OCI-LY3 (cell line): Measurements from ENCODE around the gene ALPK1.
"Not testable (repeated sequence)": the region's sequence is repeated elsewhere in the genome, so short reads cannot be mapped to it uniquely, and the experiment has no call there.

ENCODE experiments used
- H2AFZ ChIP-seq: fragments of 200-600, 300-600 bp; shearing (Covaris generic); 2 replicates; pipeline ENCODE4 v1.6.0; 2014; ENCODE audit warnings: antibody characterized with exemption, low read depth, low read length
- H3K27ac ChIP-seq: fragments of 200-600, 300-600 bp; sonication (generic); 2 replicates; pipeline ENCODE4 v1.5.1; 2014; ENCODE audit warnings: mild to moderate bottlenecking, low read length, moderate library complexity, mixed read lengths
- H3K27me3 ChIP-seq: fragments of 200-600, 300-600 bp; sonication (generic); 2 replicates; pipeline ENCODE4 v1.6.1; 2014; ENCODE audit warnings: low read depth, low read length, mixed read lengths
- H3K36me3 ChIP-seq: fragments of 200-600, 300-600 bp; sonication (generic); replicated peaks from 2 replicates; pipeline ENCODE3; 2014; ENCODE audit warnings: low read depth, low read length, mixed read lengths
- H3K4me1 ChIP-seq: fragments of 300-600, 200-600 bp; sonication (generic); 2 replicates; pipeline ENCODE4 v1.6.1; 2014; ENCODE audit warnings: low read length, mixed read lengths
- H3K4me2 ChIP-seq: fragments of 200-600, 300-600 bp; sonication (generic); 2 replicates; pipeline ENCODE4 v1.6.1; 2014; ENCODE audit warnings: low read length, mixed read lengths
- H3K4me3 ChIP-seq: fragments of 300-600, 200-600 bp; sonication (generic); 2 replicates; pipeline ENCODE4 v1.5.1; 2014; ENCODE audit warnings: antibody characterized with exemption, mild to moderate bottlenecking, low read length, moderate library complexity
- H3K79me2 ChIP-seq: fragments of 300-600, 200-600 bp; shearing (Covaris generic); 2 replicates; pipeline ENCODE4 v1.6.1; 2014; ENCODE audit warnings: mild to moderate bottlenecking, low read length, mixed read lengths
- H3K9ac ChIP-seq: fragments of 300-600, 200-600 bp; shearing (Covaris generic); 2 replicates; pipeline ENCODE4 v1.6.0; 2014; ENCODE audit warnings: mild to moderate bottlenecking, low read length, moderate library complexity
- H3K9me3 ChIP-seq: fragments of 200-600, 300-600 bp; shearing (Covaris generic); 2 replicates; pipeline ENCODE4 v1.6.1; 2014; ENCODE audit warnings: low read length, mixed read lengths; ENCODE audit not compliant: insufficient read depth
- H4K20me1 ChIP-seq: fragments of 200-600, 300-600 bp; sonication (generic); 2 replicates; pipeline ENCODE4 v1.6.1; 2016; ENCODE audit warnings: low read length, mixed read lengths; ENCODE audit not compliant: insufficient read depth
- EZH2phosphoT487 ChIP-seq: fragments of 200-600 bp; shearing (Covaris generic); IDR thresholded peaks from 2 replicates; pipeline ENCODE4 v1.6.1; 2018; ENCODE audit warnings: antibody characterized with exemption, mixed run types, low read depth
- TF ChIP-seq, protein P1 (sequence below): fragments of 200-600, 300-600 bp; sonication (generic); IDR thresholded peaks from 2 replicates; pipeline ENCODE4 v1.5.1; 2014; ENCODE audit warnings: antibody characterized with exemption, low read length, low read depth

ALPK1 gene

GRCh38 chr4:112280386-112281056 is 16.6 kb upstream of the ALPK1 start:
- peak overlapping the region; percentile 77; the same call in 1 of the 2 replicates for H3K27ac ChIP-seq
- no peak overlapping the region for H2AFZ ChIP-seq
- peak overlapping the region; percentile 88 for H3K4me2 ChIP-seq
- peaks cover 100% of the 10 kb centered on the region for H3K79me2 ChIP-seq
- no peak for TF ChIP-seq EZH2phosphoT487
- TF ChIP-seq, protein P1, sequence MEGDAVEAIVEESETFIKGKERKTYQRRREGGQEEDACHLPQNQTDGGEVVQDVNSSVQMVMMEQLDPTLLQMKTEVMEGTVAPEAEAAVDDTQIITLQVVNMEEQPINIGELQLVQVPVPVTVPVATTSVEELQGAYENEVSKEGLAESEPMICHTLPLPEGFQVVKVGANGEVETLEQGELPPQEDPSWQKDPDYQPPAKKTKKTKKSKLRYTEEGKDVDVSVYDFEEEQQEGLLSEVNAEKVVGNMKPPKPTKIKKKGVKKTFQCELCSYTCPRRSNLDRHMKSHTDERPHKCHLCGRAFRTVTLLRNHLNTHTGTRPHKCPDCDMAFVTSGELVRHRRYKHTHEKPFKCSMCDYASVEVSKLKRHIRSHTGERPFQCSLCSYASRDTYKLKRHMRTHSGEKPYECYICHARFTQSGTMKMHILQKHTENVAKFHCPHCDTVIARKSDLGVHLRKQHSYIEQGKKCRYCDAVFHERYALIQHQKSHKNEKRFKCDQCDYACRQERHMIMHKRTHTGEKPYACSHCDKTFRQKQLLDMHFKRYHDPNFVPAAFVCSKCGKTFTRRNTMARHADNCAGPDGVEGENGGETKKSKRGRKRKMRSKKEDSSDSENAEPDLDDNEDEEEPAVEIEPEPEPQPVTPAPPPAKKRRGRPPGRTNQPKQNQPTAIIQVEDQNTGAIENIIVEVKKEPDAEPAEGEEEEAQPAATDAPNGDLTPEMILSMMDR: no peak
- H3K9me3 ChIP-seq: no peaks in the 10 kb centered on the region; the same call in 1 of the 2 replicates
- H3K27me3 ChIP-seq: no peaks in the 10 kb centered on the region
- peaks cover 81% of the 10 kb centered on the region for H4K20me1 ChIP-seq
- peaks cover 68% of the 10 kb centered on the region for H3K36me3 ChIP-seq
- H3K4me3 ChIP-seq: peak overlapping the region; percentile 73
- no peak overlapping the region for H3K9ac ChIP-seq
- H3K4me1 ChIP-seq: peaks cover 54% of the 10 kb centered on the region

- H3K79me2 ChIP-seq: peaks cover 100% of the 10 kb centered on the region
- not testable (repeated sequence) for H3K4me3 ChIP-seq
Observed at GRCh38 chr4:112281895-112282398, 15.2 kb upstream of the ALPK1 start.

GRCh38 chr4:112282860-112283667 is 14.1 kb upstream of the ALPK1 start:
- Histone ChIP-seq H3K4me1 (peaks cover 70% of the 10 kb centered on the region), H3K9ac (no peak overlapping the region), H3K9me3 (no peaks in the 10 kb centered on the region; the same call in 1 of the 2 replicates), H3K4me3 (peak overlapping the region; percentile 96), H3K36me3 (peaks cover 46% of the 10 kb centered on the region), H3K79me2 (peaks cover 88% of the 10 kb centered on the region), H4K20me1 (peaks cover 56% of the 10 kb centered on the region), H2AFZ (no peak overlapping the region), H3K27me3 (no peaks in the 10 kb centered on the region), H3K27ac (peak overlapping the region; percentile 93), H3K4me2 (peak overlapping the region; percentile 86)
- TF ChIP-seq, protein P1: no peak
- TF ChIP-seq EZH2phosphoT487: no peak

More at GRCh38 chr4:112281895-112282398, 15.2 kb upstream of the ALPK1 start:
- H3K4me2 ChIP-seq, H3K27ac ChIP-seq, H2AFZ ChIP-seq, H3K27me3 ChIP-seq, H3K9me3 ChIP-seq, H3K9ac ChIP-seq: not testable (repeated sequence)
- Histone ChIP-seq H3K4me1 (peaks cover 63% of the 10 kb centered on the region), H4K20me1 (peaks cover 67% of the 10 kb centered on the region), H3K36me3 (peaks cover 57% of the 10 kb centered on the region)

- Histone ChIP-seq H2AFZ (no peak overlapping the region), H3K27ac (peak overlapping the region; percentile 93), H3K4me1 (peaks cover 70% of the 10 kb centered on the region)
Observed at GRCh38 chr4:112284166-112284565, 13.0 kb upstream of the ALPK1 start.

More at GRCh38 chr4:112284166-112284565, 13.0 kb upstream of the ALPK1 start:
- H3K36me3 ChIP-seq: peaks cover 43% of the 10 kb centered on the region
- H4K20me1 ChIP-seq: peaks cover 46% of the 10 kb centered on the region
- H3K9ac ChIP-seq: peak overlapping the region; percentile 98
- no peaks in the 10 kb centered on the region; the same call in 1 of the 2 replicates for H3K9me3 ChIP-seq
- H3K4me2 ChIP-seq: peak overlapping the region; percentile 86
- peak overlapping the region; percentile 96 for H3K4me3 ChIP-seq
- H3K27me3 ChIP-seq: no peaks in the 10 kb centered on the region
- TF ChIP-seq, protein P1: no peak
- no peak for TF ChIP-seq EZH2phosphoT487
- H3K79me2 ChIP-seq: peaks cover 77% of the 10 kb centered on the region
